Measurements from ENCODE around the gene EYS. TPM values are rescaled to one million over a fixed set of nuclear protein-coding genes. Genes with fewer than 3 reads are reported as not detected.

Gene EYS
- total RNA-seq, 2 donors from 2014 or later: not detected

GRCh38 chr6:65149841-65150240 lies 557.2 kb downstream of the EYS start:
- no peak for DNase-seq (ENCODE audit: low spot score)
- Histone ChIP-seq H3K4me1 (no peaks in the 10 kb centered on the region), H3K27ac (no peak overlapping the region), H3K4me3 (no peak overlapping the region), H3K27me3 (no peaks in the 10 kb centered on the region), H3K36me3 (no peaks in the 10 kb centered on the region), H3K9me3 (no peaks in the 10 kb centered on the region)
- TF ChIP-seq, protein P1, sequence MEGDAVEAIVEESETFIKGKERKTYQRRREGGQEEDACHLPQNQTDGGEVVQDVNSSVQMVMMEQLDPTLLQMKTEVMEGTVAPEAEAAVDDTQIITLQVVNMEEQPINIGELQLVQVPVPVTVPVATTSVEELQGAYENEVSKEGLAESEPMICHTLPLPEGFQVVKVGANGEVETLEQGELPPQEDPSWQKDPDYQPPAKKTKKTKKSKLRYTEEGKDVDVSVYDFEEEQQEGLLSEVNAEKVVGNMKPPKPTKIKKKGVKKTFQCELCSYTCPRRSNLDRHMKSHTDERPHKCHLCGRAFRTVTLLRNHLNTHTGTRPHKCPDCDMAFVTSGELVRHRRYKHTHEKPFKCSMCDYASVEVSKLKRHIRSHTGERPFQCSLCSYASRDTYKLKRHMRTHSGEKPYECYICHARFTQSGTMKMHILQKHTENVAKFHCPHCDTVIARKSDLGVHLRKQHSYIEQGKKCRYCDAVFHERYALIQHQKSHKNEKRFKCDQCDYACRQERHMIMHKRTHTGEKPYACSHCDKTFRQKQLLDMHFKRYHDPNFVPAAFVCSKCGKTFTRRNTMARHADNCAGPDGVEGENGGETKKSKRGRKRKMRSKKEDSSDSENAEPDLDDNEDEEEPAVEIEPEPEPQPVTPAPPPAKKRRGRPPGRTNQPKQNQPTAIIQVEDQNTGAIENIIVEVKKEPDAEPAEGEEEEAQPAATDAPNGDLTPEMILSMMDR (IDR thresholded peaks at IDR 0.05): no peak

DNA sequence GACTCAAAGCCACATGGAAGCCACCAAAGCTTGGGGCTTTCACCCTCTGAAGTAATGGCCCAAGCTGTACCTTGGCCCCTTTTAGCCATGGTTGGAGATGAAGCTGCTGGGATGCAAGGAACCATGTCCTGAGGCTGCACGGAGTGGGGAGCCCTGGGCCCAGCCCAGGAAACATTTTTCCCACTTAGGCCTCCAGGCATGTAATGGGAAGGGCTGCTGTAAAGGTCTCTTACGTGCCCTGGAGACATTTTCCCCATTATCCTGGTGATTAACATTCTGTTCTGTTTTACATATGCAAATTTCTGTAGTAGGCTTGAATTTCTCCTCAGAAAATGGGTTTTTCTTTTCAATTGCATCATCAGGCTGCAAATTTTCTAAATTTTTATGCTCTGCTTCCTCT lies 558.2 kb downstream of the EYS start:
- Histone ChIP-seq H3K4me3 (no peak overlapping the region), H3K36me3 (no peaks in the 10 kb centered on the region), H3K9me3 (no peaks in the 10 kb centered on the region), H3K27me3 (no peaks in the 10 kb centered on the region), H3K4me1 (no peaks in the 10 kb centered on the region), H3K27ac (no peak overlapping the region)
- TF ChIP-seq, protein P1 (IDR thresholded peaks at IDR 0.05): no peak
- no peak for DNase-seq (ENCODE audit: low spot score)

GRCh38 chr6:65135567-65135966 lies 571.5 kb downstream of the EYS start:
- H3K9me3 ChIP-seq: no peaks in the 10 kb centered on the region
- no peaks in the 10 kb centered on the region for H3K27me3 ChIP-seq
- H3K4me3 ChIP-seq: no peak overlapping the region
- TF ChIP-seq, protein P1 (IDR thresholded peaks at IDR 0.05): no peak
- no peak for DNase-seq (ENCODE audit: low spot score)
- H3K27ac ChIP-seq: no peak overlapping the region
- H3K4me1 ChIP-seq: no peaks in the 10 kb centered on the region
- no peaks in the 10 kb centered on the region for H3K36me3 ChIP-seq

- TF ChIP-seq, protein P1 (IDR thresholded peaks at IDR 0.05): no peak
- Histone ChIP-seq H3K27me3 (no peaks in the 10 kb centered on the region), H3K27ac (no peak overlapping the region), H3K4me3 (no peak overlapping the region), H3K4me1 (no peaks in the 10 kb centered on the region), H3K9me3 (no peaks in the 10 kb centered on the region), H3K36me3 (no peaks in the 10 kb centered on the region)
- no peak for DNase-seq (ENCODE audit: low spot score)
Observed at GRCh38 chr6:65126667-65127066, 580.4 kb downstream of the EYS start.

- no peak for DNase-seq (ENCODE audit: low spot score)
- H3K4me3 ChIP-seq: no peak overlapping the region
- H3K4me1 ChIP-seq: no peaks in the 10 kb centered on the region
- H3K36me3 ChIP-seq: no peaks in the 10 kb centered on the region
- no peak overlapping the region for H3K27ac ChIP-seq
- TF ChIP-seq, protein P1 (IDR thresholded peaks at IDR 0.05): no peak
- no peaks in the 10 kb centered on the region for H3K27me3 ChIP-seq
- no peaks in the 10 kb centered on the region for H3K9me3 ChIP-seq
Observed at GRCh38 chr6:65123521-65123920, 583.5 kb downstream of the EYS start.

GRCh38 chr6:65117817-65118409 lies 589.1 kb downstream of the EYS start:
- TF ChIP-seq, protein P1 (IDR thresholded peaks at IDR 0.05): no peak
- Histone ChIP-seq H3K4me3 (no peak overlapping the region), H3K27me3 (no peaks in the 10 kb centered on the region), H3K27ac (no peak overlapping the region), H3K9me3 (no peaks in the 10 kb centered on the region), H3K36me3 (no peaks in the 10 kb centered on the region), H3K4me1 (no peaks in the 10 kb centered on the region)
- no peak for DNase-seq (ENCODE audit: low spot score)

All from right atrium auricular region (tissue), 2 donors.